NCI-H345 treated with DMSO at 0.1 percent for 48 hours (cell line): ENCODE measurements around the gene KRTAP12-3.

ENCODE experiments used
- DNase-seq: peaks from one replicate; lab custom pipeline; 2025; ENCODE audit not compliant: unreplicated experiment; lab: John Stamatoyannopoulos, UW

KRTAP12-3 gene

GRCh38 chr21:44701541-44701940 is 43.8 kb downstream of the KRTAP12-3 start:
- no peak for DNase-seq

- DNase-seq, result peak; percentile 63
These were observed 44.6 kb downstream of the KRTAP12-3 start for GRCh38 chr21:44702111-44702972.

GRCh38 chr21:44702973-44703730 is 45.4 kb downstream of the KRTAP12-3 start:
- DNase-seq, result peak; percentile 87

GRCh38 chr21:44703731-44704635 is 46.3 kb downstream of the KRTAP12-3 start:
- no peak for DNase-seq

GRCh38 chr21:44704636-44705001 is 46.9 kb downstream of the KRTAP12-3 start:
- DNase-seq, result no peak

- no peak for DNase-seq
These were observed 48.4 kb downstream of the KRTAP12-3 start for GRCh38 chr21:44706026-44706705.

GRCh38 chr21:44706706-44707581 is 49.2 kb downstream of the KRTAP12-3 start:
- no peak for DNase-seq
